ENCODE data around the gene FYB2.

DNA sequence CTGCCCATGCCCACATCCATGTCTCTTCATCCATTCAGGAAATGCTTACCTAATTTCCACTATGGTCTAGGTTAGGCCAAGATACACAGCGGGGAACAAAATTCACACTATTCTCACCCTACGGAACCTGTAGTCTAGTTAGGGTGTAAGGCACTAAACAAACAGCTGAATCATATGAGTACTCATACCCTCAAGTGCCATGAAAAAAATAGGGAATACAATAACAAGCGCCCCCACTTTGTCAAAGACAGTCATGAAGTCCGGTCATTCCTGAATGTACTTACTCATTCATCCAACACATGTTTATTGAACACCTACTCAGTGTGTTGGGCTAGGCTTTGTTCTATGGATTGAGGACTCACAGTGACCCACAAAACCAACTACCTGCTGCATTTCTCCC is 6.2 kb upstream of the FYB2 start:
- TF ChIP-seq, protein P1, sequence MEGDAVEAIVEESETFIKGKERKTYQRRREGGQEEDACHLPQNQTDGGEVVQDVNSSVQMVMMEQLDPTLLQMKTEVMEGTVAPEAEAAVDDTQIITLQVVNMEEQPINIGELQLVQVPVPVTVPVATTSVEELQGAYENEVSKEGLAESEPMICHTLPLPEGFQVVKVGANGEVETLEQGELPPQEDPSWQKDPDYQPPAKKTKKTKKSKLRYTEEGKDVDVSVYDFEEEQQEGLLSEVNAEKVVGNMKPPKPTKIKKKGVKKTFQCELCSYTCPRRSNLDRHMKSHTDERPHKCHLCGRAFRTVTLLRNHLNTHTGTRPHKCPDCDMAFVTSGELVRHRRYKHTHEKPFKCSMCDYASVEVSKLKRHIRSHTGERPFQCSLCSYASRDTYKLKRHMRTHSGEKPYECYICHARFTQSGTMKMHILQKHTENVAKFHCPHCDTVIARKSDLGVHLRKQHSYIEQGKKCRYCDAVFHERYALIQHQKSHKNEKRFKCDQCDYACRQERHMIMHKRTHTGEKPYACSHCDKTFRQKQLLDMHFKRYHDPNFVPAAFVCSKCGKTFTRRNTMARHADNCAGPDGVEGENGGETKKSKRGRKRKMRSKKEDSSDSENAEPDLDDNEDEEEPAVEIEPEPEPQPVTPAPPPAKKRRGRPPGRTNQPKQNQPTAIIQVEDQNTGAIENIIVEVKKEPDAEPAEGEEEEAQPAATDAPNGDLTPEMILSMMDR (IDR thresholded peaks at IDR 0.05), result no peak
- TF ChIP-seq POLR2A (IDR thresholded peaks at IDR 0.05), result no peak

Measured in esophagus squamous epithelium (tissue), 4 donors.